Measurements from ENCODE around the gene FCER1G.

The FCER1G gene

DNA sequence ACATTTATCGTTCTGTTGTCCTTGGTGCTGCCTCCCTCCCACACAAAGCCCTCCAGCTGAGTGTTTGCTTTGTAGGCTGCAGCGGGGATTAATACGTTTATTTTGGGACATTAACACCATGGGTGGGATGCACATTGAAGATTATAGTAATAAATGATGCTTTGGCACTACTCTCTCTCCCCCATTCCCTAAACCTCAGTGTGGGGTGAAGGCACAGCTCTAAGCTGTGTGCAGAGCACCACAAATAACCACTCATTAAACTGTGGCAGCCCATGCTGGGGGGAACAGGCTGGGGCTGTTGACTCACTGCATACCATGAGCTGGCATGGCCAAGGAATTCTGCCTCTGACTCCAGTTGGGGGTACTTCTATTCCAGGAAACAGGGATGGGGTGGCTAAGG is 51.1 kb downstream of the FCER1G start:
- DNase-seq (ENCODE audit: low read depth) = no peak

DNA sequence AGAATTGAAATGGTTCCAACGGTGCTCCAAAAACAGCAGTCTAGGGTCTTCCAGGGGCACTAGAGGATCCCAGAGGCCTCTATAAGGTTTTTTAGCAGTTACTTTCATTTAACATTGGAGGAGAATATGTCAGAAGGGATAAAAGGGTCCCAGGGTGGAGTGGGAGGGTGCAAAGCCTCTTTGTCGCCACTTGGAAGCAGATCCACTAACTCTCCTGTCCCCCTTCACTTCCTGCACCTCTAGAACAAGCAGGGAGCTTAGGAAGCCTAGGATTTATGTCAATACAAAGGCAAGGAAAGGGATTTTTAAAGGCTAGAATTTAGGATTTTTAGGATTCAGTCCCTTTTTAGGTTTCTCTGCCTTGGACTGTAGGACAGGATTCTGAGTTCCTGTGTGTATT is 51.7 kb downstream of the FCER1G start:
- no peak for DNase-seq (ENCODE audit: low read depth)

DNA sequence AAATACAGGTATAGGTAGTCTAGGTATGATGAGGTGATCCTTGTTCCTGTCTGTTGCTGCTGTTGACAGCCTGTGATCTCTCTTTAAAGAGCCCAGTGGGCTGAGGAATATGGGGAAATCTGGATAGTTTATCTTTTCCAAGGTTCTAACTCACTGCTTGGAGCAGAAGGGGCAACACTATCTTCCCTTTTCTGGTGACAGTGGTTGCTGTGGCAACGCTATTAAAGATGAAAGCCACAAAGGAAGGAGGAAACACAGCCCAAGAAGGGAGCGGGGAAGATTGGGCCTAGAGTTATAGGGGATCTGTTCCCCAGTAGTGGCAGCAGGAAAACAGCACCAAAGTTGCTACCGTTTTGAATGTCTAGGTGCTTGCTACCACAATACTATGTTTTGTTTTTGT is 52.2 kb downstream of the FCER1G start:
- no peak for DNase-seq (ENCODE audit: low read depth)

Data from stimulated activated CD8-positive, alpha-beta memory T cell treated with anti-CD3 and anti-CD28 coated beads, Interleukin-12 subunit alpha, Interleukin-12 subunit beta, amount 100 ng/mL, for 1 hour (primary cell).